H54 (cell line): Measurements from ENCODE around the gene ADGRD1.

Experiments used
- DNase-seq: peaks from one replicate; pipeline ENCODE4 v3.0.0; 2011; ENCODE audit warnings: low spot score, mixed read lengths; ENCODE audit not compliant: insufficient read length
- FAIRE-seq: peaks from 3 replicates; lab custom pipeline; 2011; peaks lifted over from hg19 to GRCh38; lab: Jason Lieb, UNC
- POLR2A ChIP-seq: IDR thresholded peaks from 2 replicates; pipeline ENCODE4 v1.6.1; 2011; ENCODE audit warnings: low read depth, mild to moderate bottlenecking, low read length

The ADGRD1 gene

DNA sequence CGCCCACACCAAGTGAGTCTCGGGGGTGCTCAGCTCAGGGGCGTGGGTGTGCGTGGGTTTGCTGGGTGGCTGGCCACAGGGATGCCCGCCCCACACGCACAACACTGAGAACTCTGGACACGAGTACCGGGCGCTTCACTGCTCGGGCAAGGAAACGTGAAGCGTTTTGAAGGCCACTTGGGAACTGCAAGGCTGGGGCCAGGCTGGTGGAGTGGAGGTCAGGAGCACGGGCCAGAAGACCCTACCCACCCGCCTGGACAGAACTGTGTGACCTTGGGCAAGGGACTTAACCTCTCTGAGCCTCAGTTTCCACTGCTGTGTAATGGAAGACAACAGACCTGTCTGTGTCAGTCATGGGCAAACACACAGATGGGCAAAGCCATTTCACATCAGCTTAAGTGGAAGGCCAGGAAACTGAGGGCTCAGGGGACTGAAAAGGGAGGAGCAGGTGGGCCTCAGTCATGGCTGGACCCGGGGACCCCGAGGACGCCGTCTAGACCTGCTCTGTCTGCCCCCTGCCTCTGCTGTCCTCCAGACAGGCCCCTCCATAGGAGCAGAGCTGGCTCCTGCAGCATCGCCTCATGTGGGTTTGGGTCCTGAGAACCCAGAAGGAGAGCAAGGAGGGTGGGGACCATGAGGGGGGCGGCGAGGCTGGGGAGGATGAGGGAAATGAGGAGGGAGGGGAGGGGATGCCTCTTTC lies 52.5 kb downstream of the ADGRD1 start:
- FAIRE-seq (no peak), DNase-seq (no peak)
- TF ChIP-seq POLR2A, result no peak

DNA sequence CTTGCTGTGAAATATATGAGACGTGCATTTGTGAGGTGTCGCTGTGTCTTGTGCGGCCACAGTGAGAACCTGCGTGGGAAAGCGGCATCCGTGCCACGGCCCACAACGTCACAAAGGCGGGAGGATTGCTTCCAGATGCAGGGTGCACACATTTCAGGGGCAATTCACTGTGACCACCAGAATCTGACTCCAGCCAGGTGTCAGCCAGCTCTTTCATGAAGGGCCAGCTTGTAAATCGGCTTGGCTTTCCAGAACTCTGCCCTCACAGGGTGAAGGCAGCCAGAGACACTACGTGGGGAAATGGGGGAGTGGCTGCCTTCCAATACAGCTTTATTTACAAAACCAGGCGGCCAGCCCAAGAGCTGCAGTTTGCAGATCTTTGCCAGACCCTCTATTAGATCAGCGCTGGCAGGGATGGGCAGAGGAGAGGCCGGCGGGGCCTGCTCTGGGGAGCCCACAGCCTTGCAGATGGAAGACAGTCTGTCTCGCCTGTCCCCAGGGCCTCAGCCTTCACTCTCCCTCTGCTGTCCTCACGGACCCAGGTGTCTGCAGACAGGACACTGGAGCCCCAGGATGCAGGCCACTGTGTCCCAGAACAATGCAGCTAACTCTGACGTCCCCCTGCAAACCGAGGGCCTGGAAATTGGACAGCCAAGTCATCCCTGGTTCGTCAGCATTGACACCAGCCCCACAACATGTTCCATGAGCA lies 53.5 kb downstream of the ADGRD1 start:
- DNase-seq (no peak), FAIRE-seq (no peak)
- TF ChIP-seq POLR2A, result no peak

DNA sequence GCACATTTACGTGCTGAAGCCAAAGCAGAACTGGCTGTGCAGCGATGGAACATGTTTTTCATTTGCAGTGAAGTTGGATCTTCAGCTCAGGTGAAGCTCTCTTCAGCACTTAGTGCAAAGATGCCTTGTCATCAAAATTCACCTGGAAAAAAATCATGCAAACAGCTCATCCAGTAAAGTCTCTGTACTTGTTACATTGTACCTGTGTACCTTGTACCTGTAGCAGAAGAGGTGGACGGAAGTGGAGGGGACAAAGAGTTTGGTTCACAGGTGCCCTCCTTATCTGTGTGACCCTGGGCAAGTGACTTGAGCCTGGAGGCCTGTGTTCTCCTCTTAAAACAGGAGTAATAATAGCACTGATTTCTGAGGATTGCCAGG lies 54.0 kb downstream of the ADGRD1 start:
- FAIRE-seq (no peak), DNase-seq (no peak)
- no peak for TF ChIP-seq POLR2A

DNA sequence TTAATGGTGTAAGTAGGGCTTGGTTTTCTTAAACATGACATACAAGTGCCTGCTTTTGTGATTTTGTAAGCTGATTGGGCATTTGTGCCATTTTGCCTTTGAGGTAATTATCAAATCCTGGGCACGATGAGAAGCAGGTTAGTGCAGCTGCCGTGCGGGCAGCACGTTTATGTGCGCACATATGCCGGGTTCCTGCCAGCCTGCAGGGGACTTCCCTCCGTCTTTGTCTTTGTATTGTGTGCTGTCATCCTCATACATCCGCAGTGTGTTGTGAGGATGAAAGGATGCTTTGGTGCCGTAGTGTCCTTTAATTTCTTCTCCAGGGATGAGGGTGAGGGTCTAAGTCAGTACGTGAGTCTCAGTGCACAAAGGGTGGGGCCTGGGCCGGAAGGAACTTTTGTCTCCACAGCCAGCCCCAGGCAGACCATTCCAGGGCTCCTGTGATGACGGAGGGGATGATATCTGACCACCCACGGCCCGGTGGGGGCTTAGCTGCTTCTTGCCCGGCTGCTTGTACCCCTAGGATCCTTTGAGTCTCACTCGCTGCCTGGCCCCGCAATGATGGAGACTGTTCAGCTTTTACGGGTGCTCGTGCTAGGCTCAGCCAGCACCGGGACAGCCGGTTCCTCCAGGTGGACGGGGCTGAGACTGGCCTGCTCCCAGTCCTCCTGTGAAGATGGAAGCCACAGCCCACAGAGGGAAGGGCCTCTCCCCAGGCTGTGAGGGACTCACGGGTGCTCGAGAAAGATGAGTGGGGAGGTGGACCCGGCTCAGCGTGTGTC lies 54.6 kb downstream of the ADGRD1 start:
- DNase-seq (no peak), FAIRE-seq (no peak)
- no peak for TF ChIP-seq POLR2A

DNA sequence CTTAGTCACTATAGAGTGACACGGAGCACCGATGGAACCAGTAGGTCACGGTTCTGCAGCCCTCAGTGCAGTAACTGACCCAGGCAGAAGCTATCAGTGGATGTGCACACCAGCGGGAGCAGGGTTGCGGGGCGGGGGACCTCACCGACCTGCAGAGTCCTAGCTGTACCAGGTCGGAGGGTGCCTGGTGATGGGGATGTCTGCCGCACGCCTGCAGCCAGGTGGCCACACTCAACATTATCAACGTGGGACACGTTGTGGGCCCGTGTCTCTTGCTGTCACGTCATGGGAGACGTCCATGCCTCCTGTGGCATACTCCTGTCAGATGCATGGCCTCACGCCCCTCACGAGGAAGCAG lies 55.2 kb downstream of the ADGRD1 start:
- FAIRE-seq (no peak), DNase-seq (no peak)
- TF ChIP-seq POLR2A, result no peak

DNA sequence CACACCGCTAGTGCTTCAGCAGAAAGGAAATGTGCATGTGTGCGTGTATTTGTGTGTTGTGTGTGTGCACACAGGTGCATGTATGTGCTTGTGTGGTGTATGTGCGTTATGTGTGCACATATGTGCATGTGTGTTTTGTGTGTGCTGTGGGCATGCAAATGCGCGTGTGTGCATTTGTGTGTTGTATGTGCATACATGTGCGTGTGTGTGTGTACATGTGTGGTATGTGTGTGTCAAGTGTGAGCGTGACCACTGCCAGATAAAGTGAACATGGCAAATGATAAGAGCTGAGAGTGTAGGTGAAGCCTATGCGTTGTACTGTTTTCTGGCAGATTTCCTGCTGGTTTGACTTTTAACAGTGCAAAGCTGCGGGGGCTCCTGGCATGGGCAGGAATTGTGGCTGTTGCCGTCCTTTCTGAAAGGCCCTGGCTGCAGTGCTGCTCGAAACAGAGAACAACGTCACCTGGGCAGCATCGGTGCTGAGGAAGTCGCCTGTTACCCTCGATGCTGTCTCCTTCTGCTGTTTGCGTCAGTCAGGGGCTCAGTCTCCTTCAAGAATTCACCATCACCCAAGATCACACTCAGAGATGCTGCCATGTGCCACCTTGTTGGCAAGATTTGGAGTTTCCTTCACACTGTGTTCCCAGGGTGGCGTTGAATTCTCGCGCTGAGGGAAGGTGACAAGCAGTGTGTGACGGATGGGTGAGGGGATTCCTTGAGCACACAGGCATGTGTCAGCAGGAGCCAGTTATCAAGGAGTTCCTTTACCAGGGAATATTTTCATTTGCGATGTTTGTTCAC lies 56.1 kb downstream of the ADGRD1 start:
- FAIRE-seq (no peak), DNase-seq (no peak)
- no peak for TF ChIP-seq POLR2A

DNA sequence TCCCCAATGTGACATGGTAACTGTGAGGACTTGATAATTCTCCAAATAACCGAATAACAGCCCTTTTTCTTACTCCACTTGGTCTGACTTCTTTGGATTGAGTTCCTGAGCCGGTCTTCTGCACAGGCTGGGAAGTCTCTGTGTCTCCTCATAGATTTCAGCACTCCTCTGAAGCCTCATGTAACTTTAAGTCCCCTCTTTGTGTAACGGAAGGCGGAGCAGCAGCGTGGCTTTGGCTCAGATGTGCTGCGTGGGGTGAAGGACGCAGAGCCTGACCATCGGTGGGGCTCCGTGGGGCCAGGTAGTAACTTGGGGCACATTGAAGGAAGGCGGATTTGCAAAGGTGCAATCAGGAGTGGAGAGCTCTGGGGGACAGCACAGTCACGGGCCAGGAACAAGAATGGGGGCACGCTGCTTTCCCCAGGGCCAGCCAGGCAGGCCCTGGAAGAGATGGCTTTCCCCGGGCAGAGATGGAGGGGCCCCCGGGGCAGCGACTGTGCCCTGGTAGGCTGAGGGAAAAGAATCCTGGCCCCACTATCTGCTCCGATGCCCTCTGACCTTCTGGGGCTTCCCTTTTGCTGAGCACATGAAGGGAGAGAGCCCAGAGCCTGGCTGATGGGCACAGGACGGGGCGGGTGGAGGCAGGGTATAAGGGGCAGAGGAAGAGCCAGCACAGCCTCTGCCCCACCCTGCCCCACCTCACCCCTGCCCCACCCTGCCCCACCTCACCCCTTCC lies 56.9 kb downstream of the ADGRD1 start:
- TF ChIP-seq POLR2A, result no peak
- no peak for FAIRE-seq
- DNase-seq, result no peak

DNA sequence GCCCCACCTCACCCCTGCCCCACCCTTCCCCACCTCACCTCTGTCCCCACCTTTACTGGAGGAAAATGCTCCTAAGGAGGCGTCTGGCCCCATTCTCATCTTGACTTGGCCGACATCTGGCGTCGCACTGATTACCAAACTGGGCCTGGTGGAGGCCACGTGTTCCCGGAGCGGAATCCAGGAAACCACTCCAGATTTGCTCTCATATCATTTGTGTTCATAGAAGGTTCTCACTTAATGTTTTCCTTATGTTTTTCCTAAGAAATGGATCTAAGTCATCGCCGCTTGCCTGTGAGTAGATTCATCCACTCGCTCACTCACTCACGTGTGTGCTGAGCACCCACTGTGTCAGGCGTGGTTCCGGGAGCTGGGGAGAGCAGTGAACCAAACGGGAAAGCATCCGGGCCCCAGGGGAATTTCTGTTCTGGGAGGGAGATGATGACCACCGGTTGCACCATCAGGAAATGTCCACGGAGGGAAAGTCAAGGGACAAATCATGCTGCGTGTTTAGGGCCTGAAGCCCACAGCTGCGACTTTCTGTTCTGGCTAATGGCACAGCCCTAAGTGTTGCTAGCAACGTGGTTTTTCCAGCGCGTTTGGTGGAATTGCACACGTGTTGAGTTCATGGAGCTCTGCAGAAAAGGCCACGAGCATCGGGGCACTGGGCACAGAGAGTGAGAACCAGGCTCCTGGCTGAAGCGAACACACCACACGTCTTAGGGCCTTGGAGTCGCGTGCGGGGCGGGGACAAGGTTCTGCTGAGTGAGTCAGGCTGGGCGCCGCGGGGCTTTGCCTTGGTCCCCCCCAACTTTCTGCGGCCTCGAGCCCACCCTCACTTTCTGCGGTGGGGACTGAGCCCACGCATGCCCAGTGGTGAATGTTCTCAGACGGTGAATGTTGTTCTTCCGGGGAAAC lies 57.7 kb downstream of the ADGRD1 start:
- TF ChIP-seq POLR2A, result no peak
- FAIRE-seq, result no peak
- DNase-seq, result no peak

DNA sequence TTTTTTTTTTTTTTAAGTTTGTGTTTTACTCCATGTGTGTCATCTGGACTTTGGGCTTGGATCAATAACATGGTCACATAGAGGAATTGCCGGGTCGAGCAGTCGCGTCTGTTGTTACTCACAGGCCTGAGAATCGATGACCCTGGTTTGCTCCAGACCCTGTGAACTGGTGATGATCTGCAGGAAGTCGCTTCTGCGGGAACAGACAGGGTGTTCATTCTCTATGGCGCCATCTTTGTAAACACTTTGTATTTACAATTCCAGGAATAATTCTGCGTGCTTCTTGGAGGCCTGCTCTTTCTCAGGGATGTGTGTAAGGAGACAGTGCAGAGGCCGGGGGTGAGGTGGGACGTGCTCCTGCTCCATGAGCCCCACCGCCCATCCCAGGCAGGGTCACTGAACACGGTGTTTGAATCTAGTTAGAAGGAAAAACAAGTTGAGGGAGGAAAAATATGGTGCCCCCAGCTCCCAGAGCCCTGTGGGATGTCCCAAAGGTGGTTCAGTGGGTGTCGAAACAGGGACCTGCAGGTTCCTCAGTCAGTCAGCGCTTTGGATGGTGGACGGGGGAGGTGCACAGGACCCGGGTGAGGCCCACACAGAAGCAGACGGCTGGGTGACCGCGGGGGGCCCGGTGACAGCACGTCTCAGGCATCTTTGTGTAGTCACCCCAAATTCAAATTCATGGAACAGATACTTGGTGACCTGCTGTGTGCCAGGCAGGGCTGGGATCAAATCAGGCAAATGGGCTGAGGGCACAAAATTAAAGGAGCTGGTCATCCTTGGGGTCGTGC lies 58.8 kb downstream of the ADGRD1 start:
- no peak for FAIRE-seq
- no peak for TF ChIP-seq POLR2A

DNA sequence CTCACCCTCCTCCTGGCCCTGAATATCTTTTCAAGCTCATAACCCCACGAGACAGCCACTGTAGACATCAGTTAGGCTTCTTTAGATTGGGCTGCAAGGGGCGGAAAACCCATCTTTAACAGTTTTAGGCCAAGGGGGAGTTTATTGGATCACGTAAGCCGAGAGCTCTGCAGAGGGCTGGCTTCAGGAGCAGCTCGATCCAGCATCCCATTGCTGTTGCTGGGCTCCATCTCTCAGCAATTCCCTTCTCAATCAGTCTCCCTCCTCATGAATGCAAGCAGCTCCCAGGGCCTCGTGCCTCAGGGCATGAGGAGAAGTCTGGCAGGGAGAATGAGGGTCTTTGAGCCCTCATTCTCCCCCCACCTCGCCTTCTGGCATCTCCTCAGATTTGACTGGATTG lies 59.4 kb downstream of the ADGRD1 start:
- FAIRE-seq (no peak), DNase-seq (no peak)
- TF ChIP-seq POLR2A, result no peak

More for the DNA sequence above, 58.8 kb downstream of the ADGRD1 start:
- no peak for DNase-seq

DNA sequence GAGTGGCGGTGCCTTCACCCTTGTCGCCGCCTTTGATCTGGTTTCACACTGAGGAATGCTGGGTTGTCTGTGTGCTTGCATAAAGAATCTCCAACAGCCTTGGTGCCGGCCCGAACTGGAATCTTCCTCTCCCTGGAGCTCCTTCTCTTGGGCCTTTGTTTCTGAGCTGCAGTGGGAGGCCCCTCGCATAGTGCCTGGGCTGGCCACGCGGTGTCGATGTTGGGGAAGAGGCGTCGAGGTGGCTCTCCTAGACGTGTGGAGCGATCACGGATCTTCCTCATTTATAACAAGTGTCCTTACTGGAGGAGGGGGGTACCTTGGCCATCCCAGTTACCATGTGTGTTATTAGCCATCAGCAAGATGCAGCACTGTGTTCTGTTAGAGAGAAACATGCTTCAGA lies 60.6 kb downstream of the ADGRD1 start:
- FAIRE-seq (no peak), DNase-seq (no peak)
- TF ChIP-seq POLR2A, result no peak
